Inflammatory macrophage treated with lipopolysaccharide for 1 hour (primary cell): ENCODE results near the gene FGGY.
"Not testable (repeated sequence)": the region's sequence is repeated elsewhere in the genome, so short reads cannot be mapped to it uniquely, and the experiment has no call there.

Experiments used
- DNase-seq, 2 donors: peaks; one replicate each; pipeline ENCODE4 v3.0.0-alpha.2; 2020 to 2022

Gene FGGY

DNA sequence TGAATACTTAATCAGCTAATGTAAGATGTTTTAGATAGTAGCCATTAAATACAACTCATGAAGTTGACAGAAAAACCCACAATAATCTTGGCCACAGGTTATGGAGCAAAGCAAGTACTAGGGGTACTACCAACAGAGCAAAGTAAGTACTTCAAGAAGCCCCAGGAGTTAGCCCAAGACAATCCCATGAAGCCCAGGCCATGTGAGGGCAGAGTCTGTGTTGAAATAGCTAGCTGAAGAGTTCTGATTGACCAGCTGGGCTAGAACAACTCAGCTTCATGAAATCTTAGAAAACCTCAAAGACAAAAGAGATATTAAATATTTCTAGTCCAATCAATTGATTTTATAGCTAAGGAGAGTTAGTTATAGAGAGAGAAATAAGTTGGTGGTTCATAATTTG is 304.9 kb downstream of the FGGY start:
- DNase-seq: no peak

DNA sequence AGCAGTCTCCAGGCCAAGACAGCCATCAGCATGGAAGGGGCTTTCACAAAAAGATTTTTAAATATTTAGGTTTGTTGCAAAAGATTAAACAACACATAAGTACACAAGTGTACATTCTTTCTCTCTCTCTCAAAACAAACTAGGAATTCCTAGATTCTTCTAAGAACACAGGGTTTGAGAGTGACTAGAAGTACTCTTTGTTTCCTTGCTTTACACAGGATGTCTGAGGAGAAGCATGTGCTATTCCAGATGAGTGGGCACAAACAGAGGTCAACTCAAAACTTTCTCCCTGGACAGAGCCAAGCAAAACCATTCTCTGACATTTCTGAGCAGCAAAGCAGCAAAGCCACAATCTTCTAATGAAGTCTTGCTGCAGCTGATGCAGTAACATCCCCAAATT is 307.3 kb downstream of the FGGY start:
- no peak for DNase-seq

DNA sequence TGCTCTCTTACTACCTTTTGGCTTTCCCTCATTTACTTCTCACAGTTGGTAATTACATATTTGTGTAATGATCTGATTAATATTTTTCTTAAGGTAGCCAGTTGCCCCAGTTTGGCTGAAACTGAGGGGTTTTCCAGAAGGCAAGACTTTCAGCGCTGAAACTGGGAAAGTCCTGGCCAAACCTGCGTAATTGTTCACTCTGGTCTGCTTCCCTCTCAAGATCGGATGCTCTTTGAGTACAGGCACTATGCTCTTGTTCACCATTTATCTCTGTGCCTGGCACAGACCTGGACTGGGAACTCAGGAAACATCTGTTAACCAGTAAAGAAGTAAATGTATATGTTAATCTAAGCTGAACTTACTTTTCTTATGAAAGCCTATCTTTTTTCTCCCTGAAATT is 308.3 kb downstream of the FGGY start:
- peak; percentile 15 to 16 for DNase-seq

DNA sequence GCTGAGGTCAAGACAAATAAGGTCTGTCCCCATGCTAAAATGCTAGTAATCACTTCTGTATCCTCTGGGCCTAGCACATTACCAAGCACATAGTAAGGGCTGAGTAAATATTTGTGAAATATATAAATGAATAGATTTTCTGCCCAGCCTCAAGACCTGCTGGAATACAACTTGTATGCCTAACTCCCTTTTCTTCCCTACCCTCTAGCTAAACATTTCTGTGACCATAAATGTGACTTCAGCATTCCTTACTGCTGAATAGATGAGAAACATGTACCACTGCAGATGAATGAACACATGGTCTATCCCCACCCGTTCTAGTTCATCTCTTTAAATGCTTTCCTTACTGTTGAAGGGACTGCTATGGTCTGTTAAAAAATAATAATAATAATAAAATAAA is 308.9 kb downstream of the FGGY start:
- no peak for DNase-seq

DNA sequence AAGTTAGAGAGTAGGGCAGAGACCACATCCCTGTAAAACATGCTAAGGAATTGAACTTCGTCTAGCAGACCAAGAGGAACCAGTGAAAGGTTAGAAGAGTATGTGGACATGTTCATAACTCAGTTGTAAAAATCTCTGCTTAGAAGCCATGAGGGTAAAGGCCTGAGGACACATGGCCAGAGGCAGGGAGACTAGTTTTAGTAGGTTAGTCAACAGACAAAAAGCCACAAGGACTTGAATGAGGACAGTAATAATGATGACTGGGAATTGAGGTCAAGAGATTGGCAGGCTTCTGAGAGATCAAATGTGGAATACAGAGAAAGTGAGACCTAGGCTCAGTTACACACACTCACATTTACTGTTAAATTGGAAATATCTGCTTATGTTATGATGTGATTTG is 312.4 kb downstream of the FGGY start:
- no peak for DNase-seq

DNA sequence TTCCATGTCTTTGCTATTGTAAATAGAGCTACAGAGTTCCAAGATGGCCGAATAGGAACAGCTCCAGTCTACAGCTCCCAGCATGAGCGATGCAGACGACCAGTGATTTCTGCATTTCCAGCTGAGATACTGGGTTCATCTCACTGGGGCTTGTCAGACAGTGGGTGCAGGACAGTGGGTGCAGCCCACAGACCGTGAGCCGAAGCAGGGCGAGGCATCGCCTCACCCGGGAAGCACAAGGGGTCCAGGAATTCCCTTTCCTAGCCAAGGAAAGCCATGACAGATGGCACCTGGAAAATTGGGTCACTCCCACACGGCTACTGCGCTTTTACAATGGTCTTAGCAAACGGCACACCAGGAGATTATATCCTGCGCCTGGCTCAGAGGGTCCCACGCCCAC is 313.6 kb downstream of the FGGY start:
- not testable (repeated sequence) for DNase-seq

DNA sequence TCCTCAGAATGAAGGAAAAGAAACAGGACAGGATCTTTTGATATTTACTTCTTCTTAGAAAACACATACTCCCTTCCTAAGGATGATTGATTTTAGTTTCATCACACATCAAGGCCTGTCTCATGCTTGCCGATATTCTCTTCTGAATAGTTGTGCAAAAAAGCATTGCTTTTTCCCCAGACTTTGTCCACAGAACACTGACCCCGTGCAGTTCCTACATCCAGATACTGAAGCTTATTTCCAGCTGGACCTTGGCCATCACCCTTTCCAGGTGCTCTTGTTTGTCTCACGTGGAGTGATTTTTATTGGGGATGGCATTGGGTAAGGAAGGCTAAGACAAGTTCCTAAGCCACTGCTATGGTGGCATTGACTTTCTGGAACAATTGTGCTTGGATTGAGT is 320.5 kb downstream of the FGGY start:
- no peak for DNase-seq

DNA sequence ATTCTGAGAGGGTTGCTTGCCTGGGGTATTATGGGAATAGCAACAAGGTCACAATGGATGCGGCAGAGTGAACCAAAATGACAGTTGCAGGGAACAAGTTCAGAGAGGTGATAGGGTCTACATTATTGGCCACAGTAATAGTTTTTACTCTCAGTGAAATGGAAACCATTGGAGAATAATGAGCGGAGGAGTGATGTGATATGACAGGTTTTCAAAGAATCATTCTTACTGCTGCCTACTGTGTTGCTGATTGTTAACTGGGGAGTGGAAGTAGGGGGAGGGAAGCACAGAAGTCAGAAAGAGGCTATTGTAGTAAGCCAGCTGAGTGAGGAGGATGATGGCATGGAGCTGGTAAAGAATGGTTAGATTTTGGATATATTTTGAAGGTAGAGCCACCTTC is 322.7 kb downstream of the FGGY start:
- no peak for DNase-seq

DNA sequence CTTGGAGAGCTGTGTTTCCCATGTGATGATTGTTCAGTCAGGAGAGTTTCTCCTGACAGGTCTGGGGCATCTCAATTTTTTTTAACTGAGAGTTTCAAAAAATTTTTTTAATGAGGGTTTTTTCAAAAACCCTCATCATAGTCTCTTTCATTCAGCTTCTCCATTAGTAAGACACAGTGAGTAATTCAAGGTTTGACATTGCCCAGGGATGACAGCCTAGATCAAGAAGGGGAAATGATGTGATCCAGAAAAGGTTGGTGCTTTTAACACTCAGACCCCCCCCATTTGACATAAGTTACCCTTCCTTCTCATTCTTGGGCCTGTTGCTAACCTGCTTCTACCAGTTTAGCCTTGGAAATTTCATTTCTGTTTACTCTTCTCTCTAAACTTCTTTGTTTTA is 328.5 kb downstream of the FGGY start:
- no peak for DNase-seq

DNA sequence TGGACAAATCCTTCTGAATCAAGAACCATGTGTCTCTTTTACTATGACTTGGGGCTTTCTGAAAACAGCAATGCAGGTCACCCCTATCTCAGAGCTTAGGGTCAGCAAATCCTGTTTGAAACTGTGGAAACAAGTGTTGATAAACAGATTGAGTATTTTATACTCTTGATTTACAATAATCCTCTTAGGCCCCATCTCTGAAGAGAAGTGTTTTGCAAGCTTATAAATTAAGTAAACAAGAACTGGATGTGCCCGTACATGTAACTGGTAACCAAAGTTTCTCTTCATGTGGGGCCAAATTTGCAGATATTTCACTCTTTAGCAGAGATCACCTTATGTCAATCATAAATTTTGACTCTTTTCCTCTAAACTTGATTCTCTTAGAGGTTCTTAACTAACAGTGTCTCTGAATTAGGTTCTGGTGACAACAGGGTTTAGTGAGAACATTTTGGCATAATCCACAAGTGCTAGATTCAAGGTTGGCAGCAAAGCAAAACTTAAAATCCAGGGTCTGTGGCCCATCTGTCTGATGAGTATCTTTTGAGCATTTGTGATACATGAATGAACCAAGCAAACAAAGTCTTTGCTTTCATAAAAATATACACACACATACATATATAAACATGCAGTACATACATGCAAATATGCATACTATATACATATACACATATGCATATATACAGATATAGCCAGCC is 334.8 kb downstream of the FGGY start:
- no peak for DNase-seq

DNA sequence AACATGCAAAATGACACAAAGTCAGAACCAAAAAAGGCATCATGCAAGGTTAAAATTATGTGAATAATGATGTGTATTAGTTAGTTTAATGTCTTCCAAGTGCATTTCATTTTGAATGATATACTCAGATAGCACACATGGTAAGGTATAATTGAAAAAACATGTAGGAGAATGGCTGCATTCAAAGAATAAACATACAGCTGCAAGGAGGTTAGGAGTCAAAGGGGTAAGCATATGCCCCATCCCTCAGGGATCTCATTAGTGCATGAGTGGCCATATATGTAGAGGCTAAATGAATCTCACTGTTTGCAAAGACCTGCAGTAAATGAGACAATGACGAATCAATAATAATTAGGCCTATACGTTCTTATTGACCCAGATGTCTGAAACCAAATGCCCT is 338.2 kb downstream of the FGGY start:
- DNase-seq: no peak

DNA sequence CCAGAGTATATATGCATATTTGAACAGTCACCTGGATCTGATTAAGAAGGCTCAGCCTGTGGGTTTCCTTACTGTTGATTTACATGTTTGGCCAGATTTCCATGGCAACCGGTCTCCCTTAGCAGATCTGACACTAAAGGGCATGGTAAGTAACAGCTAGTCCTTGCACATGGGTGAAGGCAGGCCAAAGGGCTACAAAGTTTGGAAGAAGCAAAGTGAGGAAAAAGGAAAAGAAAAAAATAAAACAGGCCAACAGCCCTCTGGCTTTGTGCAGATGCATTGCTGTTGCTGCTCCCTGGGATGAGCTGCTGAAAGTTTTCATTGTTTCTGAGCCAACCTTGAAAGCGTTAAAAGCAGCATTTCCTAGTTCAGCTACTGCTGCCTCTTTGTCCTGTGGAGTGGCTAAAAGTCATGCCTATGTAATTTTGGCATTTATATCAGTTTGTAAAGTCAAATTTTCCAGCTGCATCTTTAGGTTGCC is 341.4 kb downstream of the FGGY start:
- no peak for DNase-seq

DNA sequence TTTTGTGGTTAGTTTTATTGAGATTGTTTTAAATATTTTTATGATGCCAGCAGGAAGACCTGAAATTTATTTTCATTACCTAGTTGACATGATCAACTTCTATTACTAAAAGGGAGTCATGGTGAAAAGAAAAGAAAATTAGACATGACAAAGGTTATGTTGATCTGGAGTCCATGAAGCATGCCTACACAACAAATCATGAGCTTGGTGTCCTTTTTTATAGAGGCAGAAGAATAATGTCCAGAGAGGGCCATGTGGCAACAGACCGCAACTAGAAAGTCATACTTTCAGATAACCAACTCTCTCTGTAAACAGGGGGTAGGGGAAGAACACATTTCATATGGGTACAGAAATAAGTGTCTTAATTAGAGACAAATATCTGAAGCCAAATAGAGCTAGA is 342.4 kb downstream of the FGGY start:
- DNase-seq: no peak

DNA sequence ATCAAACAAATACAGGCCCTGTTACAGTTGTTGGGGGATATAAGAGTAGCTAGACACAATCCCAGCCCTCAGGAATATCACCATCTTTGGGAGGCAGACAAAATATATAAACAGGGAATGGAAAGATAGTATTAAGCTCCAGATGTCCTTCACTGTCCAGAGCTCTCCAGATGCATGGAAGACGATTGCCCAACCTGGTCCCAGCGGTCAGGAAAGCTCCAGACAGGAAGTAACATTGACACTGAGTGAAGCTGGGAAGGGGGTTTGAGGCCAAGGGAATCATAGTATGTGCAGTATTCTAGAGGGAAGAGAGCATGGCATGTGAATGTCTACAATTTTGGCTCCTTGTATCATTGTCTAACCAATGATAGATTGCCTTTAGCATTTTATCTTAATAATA is 344.0 kb downstream of the FGGY start:
- DNase-seq: no peak

DNA sequence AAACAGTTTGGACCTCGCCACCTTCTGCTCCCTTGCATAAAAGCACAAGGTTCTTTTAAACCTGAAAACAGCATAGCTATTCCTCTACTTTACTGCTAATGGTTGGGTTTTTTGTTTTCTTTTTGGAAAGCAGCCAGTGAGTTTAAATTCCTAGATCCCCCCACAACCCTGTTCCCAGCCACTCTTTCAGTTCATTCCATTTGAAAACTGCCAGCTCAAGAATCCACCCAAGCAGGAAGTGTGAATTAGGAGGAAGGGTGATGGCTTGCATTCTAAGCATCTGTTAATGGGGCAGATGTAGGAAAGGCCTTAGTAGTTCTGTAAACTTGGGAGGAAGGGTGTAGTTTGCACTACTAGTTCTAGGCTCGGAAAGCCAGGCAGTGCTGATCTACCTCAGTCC is 344.9 kb downstream of the FGGY start:
- DNase-seq: no peak

DNA sequence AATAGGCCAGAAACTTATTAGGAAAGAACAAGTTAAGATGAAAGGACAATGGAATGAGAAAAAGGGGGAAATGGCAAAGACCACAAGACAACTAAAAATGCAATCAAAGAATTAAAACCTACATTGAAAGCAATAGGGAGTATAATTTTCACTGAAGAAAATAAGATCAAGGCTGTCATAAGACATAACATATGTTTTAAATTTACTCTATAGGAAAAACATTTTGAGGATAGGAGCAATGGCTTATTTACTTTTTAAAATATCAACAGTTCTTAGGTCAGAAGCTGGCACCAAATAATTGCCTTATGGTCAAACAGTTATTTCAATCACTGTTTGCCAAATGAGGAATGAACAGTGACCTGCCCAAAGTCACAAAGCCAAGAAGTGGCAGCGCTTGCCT is 346.6 kb downstream of the FGGY start:
- no peak for DNase-seq

DNA sequence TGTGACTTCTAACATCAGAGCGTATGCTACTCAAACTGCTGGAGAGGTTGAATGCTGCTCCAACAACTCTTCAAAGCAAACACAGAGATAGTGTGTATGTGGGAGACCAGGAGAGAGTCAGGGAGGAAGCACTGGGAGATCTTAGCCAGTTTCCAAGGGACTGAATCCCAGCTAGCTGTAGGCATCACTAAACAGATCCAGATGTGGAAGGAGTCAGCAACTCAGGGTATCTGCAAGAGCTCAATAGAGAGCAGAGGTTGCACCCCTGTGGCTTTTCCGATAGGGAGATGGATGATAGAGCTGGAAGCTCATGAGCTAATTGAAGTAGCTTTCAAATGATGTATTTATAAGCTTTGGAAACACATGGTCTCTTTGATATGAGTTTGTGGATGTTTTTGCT is 349.0 kb downstream of the FGGY start:
- no peak for DNase-seq

DNA sequence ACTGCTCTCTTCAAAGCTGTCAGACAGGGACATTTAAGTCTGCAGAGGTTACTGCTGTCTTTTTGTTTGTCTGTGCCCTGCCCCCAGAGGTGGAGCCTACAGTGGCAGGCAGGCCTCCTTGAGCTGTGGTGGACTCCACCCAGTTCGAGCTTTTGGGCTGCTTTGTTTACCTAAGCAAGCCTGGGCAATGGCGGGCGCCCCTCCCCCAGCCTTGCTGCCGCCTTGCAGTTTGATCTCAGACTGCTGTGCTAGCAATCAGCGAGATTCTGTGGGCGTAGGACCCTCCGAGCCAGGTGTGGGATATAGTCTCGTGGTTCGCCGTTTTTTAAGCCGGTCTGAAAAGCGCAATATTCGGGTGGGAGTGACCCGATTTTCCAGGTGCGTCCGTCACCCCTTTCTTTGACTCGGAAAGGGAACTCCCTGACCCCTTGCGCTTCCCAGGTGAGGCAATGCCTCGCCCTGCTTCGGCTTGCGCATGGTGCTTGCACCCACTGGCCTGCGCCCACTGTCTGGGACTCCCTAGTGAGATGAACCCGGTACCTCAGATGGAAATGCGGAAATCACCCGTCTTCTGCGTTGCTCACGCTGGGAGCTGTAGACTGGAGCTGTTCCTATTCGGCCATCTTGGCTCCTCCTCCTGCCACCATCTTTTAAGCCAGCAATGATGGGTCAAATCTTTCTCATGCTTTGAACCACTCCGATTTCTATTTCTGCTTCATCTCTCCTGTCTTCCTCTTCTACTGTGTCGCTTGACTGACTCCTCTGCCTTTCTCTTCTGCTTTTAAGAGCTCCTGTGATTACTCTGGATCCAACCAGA is 356.5 kb downstream of the FGGY start:
- DNase-seq: not testable (repeated sequence)

DNA sequence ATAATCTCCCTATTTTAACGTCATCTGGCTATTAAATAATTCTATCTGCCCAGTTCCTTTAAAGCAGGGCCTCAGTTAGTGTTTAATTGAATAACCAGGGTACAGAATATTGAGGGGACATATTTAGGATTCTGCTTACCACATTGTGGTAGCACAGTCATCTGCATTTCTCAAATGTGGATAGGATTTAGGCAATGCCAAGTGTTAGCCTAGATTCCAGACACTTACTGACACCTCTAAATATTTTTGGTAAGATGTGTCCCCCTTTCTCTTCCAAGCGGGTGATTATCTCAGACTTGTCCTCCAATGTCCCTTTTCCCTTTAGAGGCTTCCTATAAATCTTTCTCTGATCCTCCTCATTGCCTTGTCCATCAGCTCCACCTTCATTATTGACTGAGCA is 357.1 kb downstream of the FGGY start:
- DNase-seq: no peak

DNA sequence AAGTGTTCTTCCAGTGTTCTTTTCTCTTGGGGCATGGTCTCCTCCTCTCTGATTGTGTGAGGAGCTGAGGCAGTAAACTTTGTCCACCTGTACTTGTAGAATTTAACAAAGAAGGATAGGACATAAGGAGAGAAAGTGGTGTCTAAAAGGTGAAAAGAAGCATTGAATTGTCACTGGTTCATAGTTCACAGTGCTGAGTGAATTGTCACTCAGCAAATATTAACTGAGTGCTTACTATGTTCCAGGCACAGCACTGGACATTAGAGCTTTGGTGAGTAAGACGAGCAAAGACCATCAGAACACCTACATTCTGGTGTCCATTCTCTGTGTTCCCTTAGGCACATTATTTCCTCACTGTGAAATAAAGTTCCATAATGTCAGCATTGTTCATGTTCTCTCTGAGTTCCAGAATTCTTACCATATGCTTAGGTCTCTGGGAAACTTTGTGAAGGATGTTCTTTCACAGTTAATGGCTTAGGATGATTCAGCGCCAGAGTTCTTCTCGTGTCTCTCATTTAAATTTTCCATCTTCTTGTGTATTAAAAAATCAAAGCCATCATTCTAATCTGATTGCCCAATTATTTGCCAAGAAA is 361.1 kb downstream of the FGGY start:
- DNase-seq: no peak

DNA sequence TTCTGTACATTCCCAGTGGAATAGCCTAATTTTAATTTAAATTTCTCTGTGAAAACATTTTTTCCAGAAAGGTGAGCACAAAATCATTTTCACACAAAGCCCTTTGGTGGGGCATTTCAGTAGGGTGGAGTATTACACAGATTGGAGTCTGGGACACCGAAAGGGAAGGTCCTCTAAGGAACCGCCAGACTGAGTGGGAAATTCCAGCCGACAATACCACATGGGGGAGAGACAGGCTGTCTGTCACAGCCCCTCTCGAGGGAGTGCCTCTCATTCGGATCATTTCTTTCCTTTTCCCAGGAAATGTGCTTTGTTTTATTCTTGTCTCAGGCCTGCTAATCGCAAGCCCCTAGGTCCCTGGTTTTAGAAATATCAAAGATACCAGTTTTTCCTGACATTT is 367.3 kb downstream of the FGGY start:
- no peak for DNase-seq

DNA sequence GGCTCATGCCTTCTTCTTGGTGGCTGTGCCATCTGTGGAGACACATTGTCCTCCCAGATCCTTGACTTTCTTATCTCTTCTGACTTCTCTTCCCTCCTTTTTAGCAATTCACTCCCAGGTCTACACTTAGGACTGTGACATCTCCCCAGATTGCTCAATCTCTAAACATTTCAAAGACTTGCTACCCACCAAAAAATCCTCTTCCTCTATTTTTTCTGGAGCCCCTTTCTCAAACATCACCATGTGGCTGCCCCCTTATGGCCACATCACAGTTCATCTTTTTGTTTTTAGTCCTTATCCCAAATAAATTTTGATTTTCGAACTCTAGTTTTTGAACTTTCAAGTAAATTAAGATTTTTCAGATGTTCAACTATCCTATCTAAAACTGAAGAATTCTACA is 369.2 kb downstream of the FGGY start:
- DNase-seq: no peak

DNA sequence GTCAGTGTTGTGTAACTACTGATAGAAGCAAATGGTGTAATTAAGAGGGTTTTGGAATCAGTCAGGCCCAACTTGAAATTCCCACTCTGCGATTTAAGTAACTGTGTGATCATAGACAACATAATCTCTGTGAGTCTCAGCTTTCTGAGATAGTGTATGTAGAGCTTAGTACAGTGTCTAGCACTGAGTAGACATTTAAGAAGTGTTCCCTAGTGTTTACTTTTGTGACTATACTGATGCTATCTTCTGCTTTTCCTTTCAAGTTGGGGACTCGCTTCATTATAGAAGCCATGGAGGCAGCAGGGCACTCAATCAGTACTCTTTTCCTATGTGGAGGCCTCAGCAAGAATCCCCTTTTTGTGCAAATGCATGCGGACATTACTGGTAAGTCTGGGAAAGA is 370.1 kb downstream of the FGGY start:
- DNase-seq: no peak

DNA sequence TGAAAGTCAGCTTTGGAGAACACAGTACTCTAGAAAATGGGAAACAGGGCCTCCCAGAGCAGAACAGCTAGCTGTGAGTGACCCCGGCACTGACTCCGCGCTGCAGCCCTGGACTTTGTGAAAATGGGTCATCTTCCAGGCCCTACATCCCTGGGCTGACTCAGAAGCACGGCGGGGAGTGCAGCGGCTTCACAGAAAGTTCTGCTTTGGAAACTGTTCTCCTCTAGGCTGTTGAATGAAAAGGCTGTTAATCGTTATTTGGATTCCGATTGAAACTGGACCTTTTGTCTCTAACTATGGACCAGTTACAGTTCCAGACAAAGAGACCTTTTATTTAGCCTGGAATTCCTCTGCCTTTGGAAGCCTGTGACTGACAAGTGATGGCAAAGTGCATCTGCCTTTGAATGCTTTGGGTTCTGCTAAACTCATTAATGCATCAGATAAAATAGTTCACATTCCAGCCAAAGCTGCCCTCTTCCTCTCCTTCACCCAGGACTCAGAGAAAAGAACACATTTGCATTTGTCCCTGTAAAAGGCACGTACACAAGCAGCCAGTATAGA is 372.9 kb downstream of the FGGY start:
- no peak for DNase-seq
